ENCODE results near the gene CLSTN2.

Gene CLSTN2

GRCh38 chr3:139948898-139949297 lies 13.9 kb downstream of the CLSTN2 start:
- no peak overlapping the region for H3K9ac ChIP-seq (ENCODE audit: low read length)
- H3K18ac ChIP-seq (ENCODE audit: low read depth in 1 of 2, low read length in 2 of 2): no peak overlapping the region
- no peak overlapping the region for H3K4me2 ChIP-seq (ENCODE audit: low read length, poor library complexity, severe bottlenecking)
- no peak overlapping the region for H2AK5ac ChIP-seq (ENCODE audit: low read length, severe bottlenecking)
- no peak overlapping the region for H3K23ac ChIP-seq (ENCODE audit: low read length in 2 of 2)
- no peak overlapping the region for H2BK15ac ChIP-seq (ENCODE audit: low read depth, poor library complexity, severe bottlenecking)
- H3K27me3 ChIP-seq (ENCODE audit: control insufficient read depth in 1 of 2, insufficient read depth in 1 of 2, low read length in 2 of 2): peaks cover 0 to 6% of the 10 kb centered on the region in 2 experiments
- H3K4me3 ChIP-seq (ENCODE audit: insufficient read depth in 1 of 2, low read depth in 1 of 2, low read length in 2 of 2): no peak overlapping the region
- H3K14ac ChIP-seq (ENCODE audit: low read length in 2 of 2): no peak overlapping the region
- no peaks in the 10 kb centered on the region for H3K4me1 ChIP-seq (ENCODE audit: control insufficient read depth, insufficient read depth, low read depth, low read length)
- no peak overlapping the region for H4K8ac ChIP-seq (ENCODE audit: low read length)
- H2BK12ac ChIP-seq (ENCODE audit: low read length in 2 of 2): no peak overlapping the region
- H2BK120ac ChIP-seq (ENCODE audit: low read depth, low read length): no peak overlapping the region
- no peak overlapping the region for H3K4ac ChIP-seq (ENCODE audit: low read depth in 1 of 2, low read length in 2 of 2)
- peaks cover 0 to 2% of the 10 kb centered on the region in 2 experiments for H3K36me3 ChIP-seq (ENCODE audit: control insufficient read depth in 1 of 2, insufficient read depth in 2 of 2, low read depth in 1 of 2, low read length in 2 of 2)
- no peak overlapping the region for H2AFZ ChIP-seq (ENCODE audit: low read depth, low read length)
- no peak overlapping the region for H4K91ac ChIP-seq (ENCODE audit: low read length)
- no peaks in the 10 kb centered on the region for H3K9me3 ChIP-seq (ENCODE audit: control insufficient read depth, low read length)
- no peak overlapping the region for H2BK5ac ChIP-seq (ENCODE audit: low read depth, low read length, poor library complexity, severe bottlenecking)
- H3K27ac ChIP-seq (ENCODE audit: low read length, poor library complexity, severe bottlenecking): no peak overlapping the region
- H3K79me1 ChIP-seq (replicated peaks; ENCODE audit: low read length, poor library complexity, severe bottlenecking): peaks cover 10% of the 10 kb centered on the region
- DNase-seq: no peak
- WGBS: 75% methylated on average over 6 of the region's 6 CpGs

DNA sequence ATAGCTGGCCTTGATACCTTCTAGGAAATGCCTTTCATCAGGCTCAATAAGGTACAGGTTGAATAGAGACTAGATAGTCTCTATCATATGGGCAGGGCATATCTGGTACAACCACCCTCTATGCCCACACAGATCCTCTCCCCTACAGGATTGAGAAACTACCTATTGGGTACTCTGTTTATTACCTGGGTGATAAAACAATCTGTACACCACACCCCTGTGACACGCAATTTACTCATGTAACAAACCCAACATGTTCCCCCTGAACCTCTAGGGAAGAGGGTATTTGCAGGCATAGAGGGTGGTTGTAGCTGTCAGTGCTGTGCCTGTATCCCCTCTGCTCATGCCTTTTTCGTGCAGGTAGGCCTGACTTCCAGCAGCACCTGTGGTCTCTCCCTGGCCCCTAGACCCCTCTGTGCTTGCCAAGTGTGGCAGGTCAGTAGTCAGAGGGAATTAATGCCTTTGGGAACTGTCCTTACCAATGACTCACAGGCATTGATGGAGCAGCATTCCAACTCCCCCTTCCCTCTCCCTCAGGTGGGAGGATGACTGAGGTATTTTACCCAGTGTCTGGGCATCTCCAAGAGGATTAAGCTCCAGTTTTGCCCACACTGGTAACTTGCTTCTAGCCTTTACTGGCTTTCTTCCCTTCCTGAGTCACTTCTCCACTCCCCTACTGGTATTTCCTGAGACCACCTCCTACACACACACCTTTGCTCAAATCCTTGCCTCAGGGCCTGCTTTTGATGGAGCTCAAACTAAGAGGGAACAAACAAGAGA lies 18.3 kb downstream of the CLSTN2 start:
- Histone ChIP-seq H3K9me3 (ENCODE audit: control insufficient read depth, low read length) (no peaks in the 10 kb centered on the region), H3K4me3 (ENCODE audit: insufficient read depth in 1 of 2, low read depth in 1 of 2, low read length in 2 of 2) (no peak overlapping the region), H4K91ac (ENCODE audit: low read length) (no peak overlapping the region), H3K4me2 (ENCODE audit: low read length, poor library complexity, severe bottlenecking) (no peak overlapping the region), H3K4me1 (ENCODE audit: control insufficient read depth, insufficient read depth, low read depth, low read length) (no peaks in the 10 kb centered on the region), H3K27ac (ENCODE audit: low read length, poor library complexity, severe bottlenecking) (no peak overlapping the region), H3K27me3 (ENCODE audit: control insufficient read depth in 1 of 2, insufficient read depth in 1 of 2, low read length in 2 of 2) (peaks cover 0 to 6% of the 10 kb centered on the region in 2 experiments), H2AFZ (ENCODE audit: low read depth, low read length) (no peak overlapping the region), H3K9ac (ENCODE audit: low read length) (no peak overlapping the region), H2BK15ac (ENCODE audit: low read depth, poor library complexity, severe bottlenecking) (no peak overlapping the region), H2BK120ac (ENCODE audit: low read depth, low read length) (no peak overlapping the region), H3K23ac (ENCODE audit: low read length in 2 of 2) (no peak overlapping the region), H2BK5ac (ENCODE audit: low read depth, low read length, poor library complexity, severe bottlenecking) (no peak overlapping the region), H3K18ac (ENCODE audit: low read depth in 1 of 2, low read length in 2 of 2) (no peak overlapping the region), H3K4ac (ENCODE audit: low read depth in 1 of 2, low read length in 2 of 2) (no peak overlapping the region), H3K36me3 (ENCODE audit: control insufficient read depth in 1 of 2, insufficient read depth in 2 of 2, low read depth in 1 of 2, low read length in 2 of 2) (peaks cover 0 to 2% of the 10 kb centered on the region in 2 experiments), H4K8ac (ENCODE audit: low read length) (no peak overlapping the region), H2AK5ac (ENCODE audit: low read length, severe bottlenecking) (no peak overlapping the region), H3K79me1 (replicated peaks; ENCODE audit: low read length, poor library complexity, severe bottlenecking) (peaks cover 21% of the 10 kb centered on the region), H3K14ac (ENCODE audit: low read length in 2 of 2) (no peak overlapping the region), H2BK12ac (ENCODE audit: low read length in 2 of 2) (no peak overlapping the region)
- DNase-seq: no peak
- WGBS: 29% methylated on average over 1 of the region's 2 CpGs

DNA sequence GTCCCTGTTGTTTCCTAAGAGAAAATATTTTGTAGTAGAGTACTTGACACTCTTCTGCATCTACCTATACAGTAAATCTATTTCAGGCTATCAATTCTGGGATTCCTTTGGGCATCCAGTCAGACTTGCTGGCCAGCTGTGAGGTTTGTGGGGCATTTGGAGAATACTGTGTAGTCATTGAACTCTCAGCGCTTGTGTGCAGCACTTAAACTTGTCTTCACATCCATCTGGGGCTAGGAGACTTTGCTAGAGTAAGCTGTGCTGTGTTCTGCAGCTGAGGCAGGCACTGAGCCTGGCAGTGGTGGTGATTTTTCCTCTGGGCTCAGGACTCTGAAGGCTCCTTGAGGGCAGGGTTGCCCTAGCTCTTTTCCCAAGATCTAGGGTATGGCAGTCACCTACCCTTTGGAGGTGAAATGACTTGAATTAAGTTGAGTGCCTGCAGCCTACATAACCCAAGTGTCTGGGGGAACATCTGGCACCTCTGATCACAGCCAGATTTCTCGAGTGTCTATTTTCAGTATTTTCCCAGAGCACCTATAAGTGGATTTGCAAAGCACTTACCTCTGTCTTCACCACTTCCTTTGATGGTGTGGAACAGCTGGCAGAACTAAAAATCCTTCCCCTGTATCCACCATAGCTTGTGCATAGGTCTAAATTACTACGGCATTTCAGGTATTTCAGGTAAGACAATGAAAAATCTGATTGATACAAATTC lies 19.3 kb downstream of the CLSTN2 start:
- H3K18ac ChIP-seq (ENCODE audit: low read depth in 1 of 2, low read length in 2 of 2): no peak overlapping the region

DNA sequence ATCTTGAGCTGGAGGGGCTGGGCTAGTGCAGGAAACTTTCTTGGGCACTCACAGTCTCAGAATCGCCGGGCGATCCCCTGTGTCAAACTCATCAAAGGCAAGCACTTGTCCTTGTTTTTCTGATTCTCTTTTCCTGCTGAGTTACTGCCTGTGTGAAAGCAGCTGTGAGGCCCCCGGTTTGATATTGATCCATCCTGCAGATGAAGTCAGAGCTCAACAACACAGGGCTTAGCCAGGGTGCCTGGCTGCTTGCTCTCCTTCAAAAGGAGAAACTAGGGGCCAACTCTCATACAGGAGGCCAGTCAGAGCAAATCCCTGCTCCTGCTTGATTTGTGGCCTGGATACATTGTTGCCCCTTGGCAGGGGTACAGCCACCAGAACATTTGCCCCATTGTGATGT lies 22.9 kb downstream of the CLSTN2 start:
- Histone ChIP-seq H4K8ac (ENCODE audit: low read length) (no peak overlapping the region), H2AFZ (ENCODE audit: low read depth, low read length) (no peak overlapping the region), H3K36me3 (ENCODE audit: control insufficient read depth in 1 of 2, insufficient read depth in 2 of 2, low read depth in 1 of 2, low read length in 2 of 2) (no peaks in the 10 kb centered on the region), H2AK5ac (ENCODE audit: low read length, severe bottlenecking) (no peak overlapping the region), H2BK120ac (ENCODE audit: low read depth, low read length) (no peak overlapping the region), H3K18ac (ENCODE audit: low read depth in 1 of 2, low read length in 2 of 2) (no peak overlapping the region), H3K9ac (ENCODE audit: low read length) (no peak overlapping the region), H3K4me1 (ENCODE audit: control insufficient read depth, insufficient read depth, low read depth, low read length) (no peaks in the 10 kb centered on the region), H3K27me3 (ENCODE audit: control insufficient read depth in 1 of 2, insufficient read depth in 1 of 2, low read length in 2 of 2) (peaks cover 0 to 9% of the 10 kb centered on the region in 2 experiments), H3K23ac (ENCODE audit: low read length in 2 of 2) (no peak overlapping the region), H3K79me1 (replicated peaks; ENCODE audit: low read length, poor library complexity, severe bottlenecking) (peaks cover 17% of the 10 kb centered on the region), H4K91ac (ENCODE audit: low read length) (no peak overlapping the region), H2BK5ac (ENCODE audit: low read depth, low read length, poor library complexity, severe bottlenecking) (no peak overlapping the region), H3K27ac (ENCODE audit: low read length, poor library complexity, severe bottlenecking) (no peak overlapping the region), H3K4me2 (ENCODE audit: low read length, poor library complexity, severe bottlenecking) (no peak overlapping the region), H2BK12ac (ENCODE audit: low read length in 2 of 2) (no peak overlapping the region), H3K14ac (ENCODE audit: low read length in 2 of 2) (no peak overlapping the region), H3K9me3 (ENCODE audit: control insufficient read depth, low read length) (no peaks in the 10 kb centered on the region), H2BK15ac (ENCODE audit: low read depth, poor library complexity, severe bottlenecking) (no peak overlapping the region), H3K4me3 (ENCODE audit: insufficient read depth in 1 of 2, low read depth in 1 of 2, low read length in 2 of 2) (no peak overlapping the region), H3K4ac (ENCODE audit: low read depth in 1 of 2, low read length in 2 of 2) (no peak overlapping the region)
- WGBS: 59% methylated on average over 4 of the region's 4 CpGs
- no peak for DNase-seq

More for the DNA sequence above, 19.3 kb downstream of the CLSTN2 start:
- Histone ChIP-seq H3K4ac (ENCODE audit: low read depth in 1 of 2, low read length in 2 of 2) (no peak overlapping the region), H2BK15ac (ENCODE audit: low read depth, poor library complexity, severe bottlenecking) (no peak overlapping the region), H2BK12ac (ENCODE audit: low read length in 2 of 2) (no peak overlapping the region), H2AFZ (ENCODE audit: low read depth, low read length) (no peak overlapping the region), H3K4me2 (ENCODE audit: low read length, poor library complexity, severe bottlenecking) (no peak overlapping the region), H2AK5ac (ENCODE audit: low read length, severe bottlenecking) (no peak overlapping the region), H3K27me3 (ENCODE audit: control insufficient read depth in 1 of 2, insufficient read depth in 1 of 2, low read length in 2 of 2) (peaks cover 0 to 6% of the 10 kb centered on the region in 2 experiments), H3K9me3 (ENCODE audit: control insufficient read depth, low read length) (no peaks in the 10 kb centered on the region), H4K8ac (ENCODE audit: low read length) (no peak overlapping the region), H2BK120ac (ENCODE audit: low read depth, low read length) (no peak overlapping the region), H3K14ac (ENCODE audit: low read length in 2 of 2) (no peak overlapping the region), H4K91ac (ENCODE audit: low read length) (no peak overlapping the region), H3K9ac (ENCODE audit: low read length) (no peak overlapping the region), H3K36me3 (ENCODE audit: control insufficient read depth in 1 of 2, insufficient read depth in 2 of 2, low read depth in 1 of 2, low read length in 2 of 2) (no peaks in the 10 kb centered on the region), H2BK5ac (ENCODE audit: low read depth, low read length, poor library complexity, severe bottlenecking) (no peak overlapping the region), H3K27ac (ENCODE audit: low read length, poor library complexity, severe bottlenecking) (no peak overlapping the region), H3K23ac (ENCODE audit: low read length in 2 of 2) (no peak overlapping the region), H3K4me1 (ENCODE audit: control insufficient read depth, insufficient read depth, low read depth, low read length) (no peaks in the 10 kb centered on the region), H3K4me3 (ENCODE audit: insufficient read depth in 1 of 2, low read depth in 1 of 2, low read length in 2 of 2) (no peak overlapping the region), H3K79me1 (replicated peaks; ENCODE audit: low read length, poor library complexity, severe bottlenecking) (peaks cover 17% of the 10 kb centered on the region)
- 79% methylated on average over 3 of the region's 3 CpGs for WGBS
- no peak for DNase-seq
